AG08395 (cell line): Measurements from ENCODE around the gene STARD7.
"Not testable (repeated sequence)": the region's sequence is repeated elsewhere in the genome, so short reads cannot be mapped to it uniquely, and the experiment has no call there.

ENCODE experiments used
- DNase-seq: peaks from one replicate; pipeline ENCODE4 v3.0.0; 2012; ENCODE audit warnings: mixed read lengths, low spot score

STARD7 gene

GRCh38 chr2:96148410-96149217 lies 60.0 kb downstream of the STARD7 start:
- peak; percentile 75 for DNase-seq

GRCh38 chr2:96147593-96148201 lies 60.9 kb downstream of the STARD7 start:
- no peak for DNase-seq

- DNase-seq: no peak
Observed at GRCh38 chr2:96146881-96147592, 61.6 kb downstream of the STARD7 start.

- DNase-seq: no peak
Observed at GRCh38 chr2:96146153-96146880, 62.3 kb downstream of the STARD7 start.

GRCh38 chr2:96145848-96146152 lies 62.8 kb downstream of the STARD7 start:
- no peak for DNase-seq

- peak; percentile 71 for DNase-seq
Observed at GRCh38 chr2:96145036-96145847, 63.4 kb downstream of the STARD7 start, which contains the start of gene DUSP2. DUSP2 (minus strand) TSS chr2:96145440; CDS start chr2:96145354, 86 bp downstream.

GRCh38 chr2:96144481-96145035 lies 64.1 kb downstream of the STARD7 start:
- no peak for DNase-seq

GRCh38 chr2:96143848-96144480 lies 64.7 kb downstream of the STARD7 start:
- no peak for DNase-seq

GRCh38 chr2:96143231-96143847 lies 65.3 kb downstream of the STARD7 start:
- DNase-seq: no peak

GRCh38 chr2:96142217-96143113 lies 66.2 kb downstream of the STARD7 start:
- no peak for DNase-seq

GRCh38 chr2:96141624-96141967 lies 67.0 kb downstream of the STARD7 start:
- not testable (repeated sequence) for DNase-seq

- no peak for DNase-seq
Observed at GRCh38 chr2:96140941-96141623, 67.5 kb downstream of the STARD7 start.

GRCh38 chr2:96139181-96139758 lies 69.4 kb downstream of the STARD7 start:
- DNase-seq: no peak

- peak; percentile 60 for DNase-seq
Observed at GRCh38 chr2:96138179-96139145, 70.2 kb downstream of the STARD7 start, which contains the start of gene ASTL. ASTL (minus strand) TSS chr2:96138502; CDS start chr2:96138436, 66 bp downstream.

- DNase-seq: no peak
Observed at GRCh38 chr2:96137321-96138178, 71.1 kb downstream of the STARD7 start.

- DNase-seq: no peak
Observed at GRCh38 chr2:96136129-96136720, 72.4 kb downstream of the STARD7 start.
